Psoas muscle (tissue), 8 donors: Measurements from ENCODE around the gene RIBC2. TPM values are rescaled to one million over a fixed set of nuclear protein-coding genes. Genes with fewer than 3 reads are reported as not detected.
"Not testable (repeated sequence)": the region's sequence is repeated elsewhere in the genome, so short reads cannot be mapped to it uniquely, and the experiment has no call there.

Experiments used
- ATAC-seq, 4 donors: fragments of 200-7000 bp; cut with Tn5 transposase; one replicate each; pipeline ENCODE4 v1.9.1; 2020; ENCODE audit warnings: moderate library complexity in 3 of 4, mild to moderate bottlenecking in 2 of 4
- DNase-seq, 2 donors: peaks; one replicate each; pipeline ENCODE4 v3.0.0-alpha.2; 2020
- H3K27ac ChIP-seq: fragments of 200-600 bp; one replicate; pipeline ENCODE4 v1.8.0; 2022
- H3K27me3 ChIP-seq, 3 donors: fragments of 200-600 bp in 1 of 3; one replicate each; pipeline versions ENCODE4 v1.6.1 to v1.8.0; 2013 to 2022; ENCODE audit warnings: low read length in 2 of 3, mild to moderate bottlenecking in 2 of 3, moderate library complexity in 1 of 3; ENCODE audit not compliant: insufficient read depth in 3 of 3
- H3K36me3 ChIP-seq, 2 donors: fragments of 200-600 bp in 1 of 2; one replicate each; pipeline versions ENCODE4 v1.6.1 to v1.8.0; 2013 to 2022; ENCODE audit warnings: low read depth in 1 of 2, mild to moderate bottlenecking in 1 of 2, moderate library complexity in 1 of 2; ENCODE audit not compliant: insufficient read depth in 1 of 2
- H3K4me1 ChIP-seq: fragments of 200-600 bp; one replicate; pipeline ENCODE4 v1.8.0; 2022
- H3K4me3 ChIP-seq: fragments of 200-600 bp; one replicate; pipeline ENCODE4 v1.8.0; 2022; ENCODE audit warnings: mild to moderate bottlenecking
- H3K9me3 ChIP-seq: fragments of 200-600 bp; one replicate; pipeline ENCODE4 v1.8.0; 2022
- CTCF ChIP-seq: fragments of 200-600 bp; IDR thresholded peaks from one replicate; pipeline ENCODE4 v1.8.0; 2022; ENCODE audit warnings: antibody characterized with exemption
- WGBS, 3 donors: extraction: QIAGEN DNeasy Blood & Tissue Kit; methylation state at CpG; one replicate each; pipeline versions ENCODE4 v1.1.6 to v1.1.7; 2013; 5-methylcytosine and 5-hydroxymethylcytosine counted together
- intact Hi-C, 2 donors: fragments of 100-400 bp; cut with DNase I; formaldehyde crosslinking; loops; one replicate each; pipeline versions ENCODE4 v1.11.0 to v1.14.2; 2022
- polyA plus RNA-seq, 3 donors: library from polyadenylated mRNA; stranded (reverse); fragments of 200-250 nt; gene quantifications; one replicate each; pipeline ENCODE4 v1.2.3, GENCODE V29; 2013
- total RNA-seq, 4 donors: library from RNA; stranded (reverse); fragmentation: NEBNext Ultra II Directional in 2 of 4; extraction: Animal tissue kit (Norgen Biotek cat#: 25700) in 2 of 4; gene quantifications; one replicate each; pipeline versions ENCODE4 v1.2.1 to v1.2.4, GENCODE V29; 2021 to 2023
- donor health status: healthy with polysubstance abuse.
- donor health status: DM: no; HTN: no; CAD: no; lungs with moderate emphysema.
- donor health status: Bipolar disorder and iron deficiency.
- donor health status: healthy.
- donor health status: DM: yes; HTN: yes; CAD: no.
- donor health status: DM: no; HTN: no; CAD: no.
- donor health status: DM: no; HTN: no; CAD: no.
- donor health status: DM: yes; HTN: yes; CAD: no.

RIBC2 gene
- total and polyA plus RNA-seq, 7 donors = 0.04 TPM; not detected in 6

DNA sequence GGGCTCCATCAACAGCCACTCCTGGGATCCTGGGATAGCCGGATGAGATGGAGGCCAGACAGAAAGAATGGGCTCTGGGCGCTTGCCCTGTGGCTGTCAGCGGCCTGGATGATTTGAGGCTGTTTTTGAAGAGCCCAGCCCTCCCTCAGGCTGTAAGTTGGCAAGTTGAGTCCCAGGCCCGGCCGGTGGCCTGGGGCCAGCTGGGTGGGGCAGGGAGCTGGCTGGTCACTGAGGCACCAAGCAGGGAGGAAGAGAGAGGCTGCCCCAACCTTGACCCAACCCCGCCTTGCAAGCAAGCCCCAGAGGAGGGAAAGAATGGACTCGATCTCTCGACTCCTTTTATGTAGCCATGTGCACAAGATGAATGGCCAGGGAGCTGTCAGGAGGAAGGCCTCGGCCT, 34.9 kb downstream of the RIBC2 start:
- no peaks in the 10 kb centered on the region for H3K27me3 ChIP-seq
- no peak overlapping the region for H3K27ac ChIP-seq
- ATAC-seq = peak; percentile 34 to 71 (median 52)
- TF ChIP-seq CTCF = no peak
- no peaks in the 10 kb centered on the region for H3K36me3 ChIP-seq
- H3K4me3 ChIP-seq = no peak overlapping the region
- peak; percentile 82 to 88 for DNase-seq
- intact Hi-C loops = no loop called here
- no peaks in the 10 kb centered on the region for H3K4me1 ChIP-seq
- no peaks in the 10 kb centered on the region for H3K9me3 ChIP-seq
- 53 to 60% (median 60%) methylated on average over 8 to 9 of the region's 9 CpGs for WGBS, 3 donors

GRCh38 chr22:45449442-45449841, 35.9 kb downstream of the RIBC2 start:
- 92 to 98% (median 97%) methylated on average over 5 of the region's 5 CpGs for WGBS, 3 donors
- intact Hi-C loops, H3K27ac ChIP-seq: not testable (repeated sequence)

DNA sequence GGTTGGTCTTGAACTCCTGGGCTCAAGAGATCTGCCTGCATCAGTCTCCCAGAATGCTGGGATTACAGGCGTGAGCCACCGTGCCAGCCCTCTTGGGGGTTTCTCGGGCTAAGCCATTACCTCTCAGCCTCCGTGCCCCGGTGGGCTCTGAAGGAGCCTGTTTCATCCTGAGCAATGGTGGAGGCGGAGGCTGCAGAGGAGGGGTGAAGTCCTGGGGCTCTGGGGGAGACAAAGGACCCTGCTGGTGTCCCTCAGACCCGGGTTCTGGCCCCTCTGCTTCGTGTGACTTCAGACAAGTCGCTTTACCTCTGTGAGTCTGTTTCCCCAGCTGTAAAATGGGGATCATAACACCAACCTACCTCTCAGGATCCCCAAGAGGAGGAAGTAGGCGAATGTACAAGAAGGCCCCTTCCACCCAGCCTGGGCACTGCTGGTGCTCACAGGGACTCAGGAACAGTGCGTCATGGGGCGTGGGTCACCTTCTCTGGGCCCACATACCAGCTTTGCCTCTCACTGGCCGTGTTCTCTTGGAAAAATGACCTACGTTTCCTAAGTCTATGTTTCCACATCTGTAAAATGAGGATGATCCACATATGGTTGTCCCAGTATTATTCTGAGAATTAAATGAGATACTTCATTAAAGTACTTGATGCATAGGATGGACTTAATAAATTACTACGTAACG, 36.8 kb downstream of the RIBC2 start:
- no peaks in the 10 kb centered on the region for H3K9me3 ChIP-seq
- intact Hi-C loops = no loop called here
- H3K4me1 ChIP-seq = no peaks in the 10 kb centered on the region
- ATAC-seq (no peak), DNase-seq (peak in 1 of 2 donors; percentile 45)
- no peak for TF ChIP-seq CTCF
- no peak overlapping the region for H3K4me3 ChIP-seq
- peak overlapping the region; percentile 46 for H3K27ac ChIP-seq
- 88 to 96% (median 93%) methylated on average over 16 of the region's 16 CpGs for WGBS, 3 donors
- no peaks in the 10 kb centered on the region for H3K27me3 ChIP-seq
- H3K36me3 ChIP-seq = no peaks in the 10 kb centered on the region

More at GRCh38 chr22:45449442-45449841, 35.9 kb downstream of the RIBC2 start:
- H3K27me3 ChIP-seq, H3K4me3 ChIP-seq, ATAC-seq, H3K9me3 ChIP-seq, H3K36me3 ChIP-seq, H3K4me1 ChIP-seq: not testable (repeated sequence)
- peak in 1 of 2 donors; percentile 6 for DNase-seq

- ATAC-seq = peak in 3 of 4 donors; percentile 45 to 71 (median 56)
- WGBS, 3 donors = 60 to 72% (median 70%) methylated on average over 12 of the region's 12 CpGs
- H3K4me1 ChIP-seq = no peaks in the 10 kb centered on the region
- no peaks in the 10 kb centered on the region for H3K36me3 ChIP-seq
- H3K27me3 ChIP-seq = no peaks in the 10 kb centered on the region
- intact Hi-C loops = no loop called here
- peak overlapping the region; percentile 46 for H3K27ac ChIP-seq
- TF ChIP-seq CTCF = no peak
- H3K9me3 ChIP-seq = no peaks in the 10 kb centered on the region
- H3K4me3 ChIP-seq = no peak overlapping the region
- DNase-seq = peak; percentile 34 to 59
Observed at GRCh38 chr22:45450921-45451651, 37.6 kb downstream of the RIBC2 start.

DNA sequence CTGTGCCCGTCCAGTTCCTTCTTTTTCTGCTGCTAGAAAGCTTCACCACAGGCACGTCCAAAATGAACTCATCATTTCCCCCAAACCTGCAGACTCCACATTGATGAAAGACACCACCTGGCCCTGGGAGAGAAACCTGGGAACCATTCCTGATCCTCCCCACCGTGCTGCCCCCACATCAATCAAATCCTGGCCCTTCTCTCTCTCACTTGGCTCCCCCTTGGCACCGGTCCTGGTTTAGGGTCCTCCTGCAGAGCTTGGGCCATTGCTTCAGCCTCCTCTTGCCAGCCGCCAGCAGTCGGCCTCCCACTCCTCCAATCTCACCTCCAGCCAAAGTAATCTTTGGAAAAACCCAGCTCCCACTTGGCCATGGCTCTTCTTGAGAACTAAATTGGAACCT, 38.5 kb downstream of the RIBC2 start:
- Histone ChIP-seq H3K4me3 (no peak overlapping the region), H3K9me3 (no peaks in the 10 kb centered on the region), H3K36me3 (no peaks in the 10 kb centered on the region), H3K4me1 (no peaks in the 10 kb centered on the region), H3K27me3 (no peaks in the 10 kb centered on the region), H3K27ac (no peak overlapping the region)
- ATAC-seq = no peak
- intact Hi-C loops = no loop called here
- peak in 1 of 2 donors; percentile 25 for DNase-seq
- no peak for TF ChIP-seq CTCF
- 82 to 85% (median 82%) methylated on average over 6 of the region's 6 CpGs for WGBS, 3 donors
